SK-N-SH (cell line): ENCODE results near the gene TUBA8. TPM values are rescaled to one million over a fixed set of nuclear protein-coding genes. Genes with fewer than 3 reads are reported as not detected.

ENCODE experiments used
- CTCF ChIA-PET: fragments of 300-600, 350-600 bp; formaldehyde crosslinking; extraction: SDS; loops from one replicate; lab custom pipeline; 2021; lab: Yijun Ruan, JAX
- POLR2A ChIA-PET: fragments of 350-600 bp; sonication (Branson Sonifier 250); formaldehyde crosslinking; extraction: SDS; loops from one replicate; lab custom pipeline; 2020; ENCODE audit warnings: antibody characterized with exemption, inconsistent platforms; lab: Yijun Ruan, JAX
- DNase-seq: peaks from one replicate; pipeline ENCODE4 v3.0.0; 2012
- H2AFZ ChIP-seq: fragments of 200-600 bp; sonication (generic); 2 replicates; pipeline ENCODE4 v1.8.1; 2016; ENCODE audit warnings: antibody characterized with exemption, mild to moderate bottlenecking, low read depth
- H3F3A ChIP-seq: fragments of 200-600 bp; sonication (generic); replicated peaks from 2 replicates; pipeline ENCODE3; 2016; ENCODE audit warnings: antibody characterized with exemption, mild to moderate bottlenecking; ENCODE audit not compliant: insufficient read depth
- H3K27ac ChIP-seq, 2 experiments: fragments of 200-500 bp in 1 of 2; fragments of 200-600 bp in 1 of 2; sonication (Bioruptor generic) in 1 of 2; sonication (generic), shearing (Covaris generic) in 1 of 2; 2 replicates each; pipeline versions ENCODE4 v1.5.1 to v1.6.1; 2014 to 2016; ENCODE audit warnings: low read depth in 2 of 2, inconsistent platforms in 1 of 2, low read length in 1 of 2, mild to moderate bottlenecking in 1 of 2, mixed read lengths in 1 of 2
- H3K27me3 ChIP-seq: fragments of 200-600 bp; sonication (generic), shearing (Covaris generic); 2 replicates; pipeline ENCODE4 v1.6.1; 2016; ENCODE audit warnings: mixed run types; ENCODE audit not compliant: insufficient read depth
- H3K36me3 ChIP-seq, 2 experiments: fragments of 200-500 bp in 1 of 2; fragments of 200-600 bp in 1 of 2; sonication (Bioruptor generic) in 1 of 2; sonication (generic) in 1 of 2; replicated peaks in 1 of 2; 2 replicates each; pipeline versions ENCODE3 to v1.5.1; 2014 to 2016; ENCODE audit warnings: low read length in 1 of 2, mild to moderate bottlenecking in 1 of 2; ENCODE audit not compliant: insufficient read depth in 2 of 2, control insufficient read depth in 1 of 2
- H3K4me1 ChIP-seq, 2 experiments: fragments of 200-500 bp in 1 of 2; fragments of 200-600 bp in 1 of 2; sonication (Bioruptor generic) in 1 of 2; sonication (generic), shearing (Covaris generic) in 1 of 2; 2 replicates each; pipeline versions ENCODE4 v1.5.1 to v1.6.1; 2014 to 2016; ENCODE audit warnings: low read depth in 1 of 2, low read length in 1 of 2, mixed run types in 1 of 2; ENCODE audit not compliant: insufficient read depth in 2 of 2, control insufficient read depth in 1 of 2
- H3K4me2 ChIP-seq: fragments of 200-600 bp; sonication (generic), shearing (Covaris generic); 2 replicates; pipeline ENCODE4 v1.6.1; 2017; ENCODE audit warnings: mixed run types
- H3K4me3 ChIP-seq, 2 experiments: fragments of 200-500 bp in 1 of 2; fragments of 200-600 bp in 1 of 2; sonication (Bioruptor generic) in 1 of 2; sonication (generic), shearing (Covaris generic) in 1 of 2; 2 replicates each; pipeline versions ENCODE4 v1.5.1 to v1.8.1; 2014 to 2016; ENCODE audit warnings: low read depth in 2 of 2, inconsistent platforms in 1 of 2, low read length in 1 of 2, mild to moderate bottlenecking in 1 of 2, mixed read lengths in 1 of 2, moderate library complexity in 1 of 2
- H3K79me2 ChIP-seq: fragments of 200-600 bp; sonication (generic); 2 replicates; pipeline ENCODE4 v1.8.1; 2017; ENCODE audit warnings: mild to moderate bottlenecking; ENCODE audit not compliant: insufficient read depth
- H3K9ac ChIP-seq: fragments of 200-600 bp; sonication (generic); 2 replicates; pipeline ENCODE4 v1.6.1; 2017; ENCODE audit warnings: mixed run types
- H3K9me2 ChIP-seq: fragments of 200-600 bp; sonication (generic); 2 replicates; pipeline ENCODE4 v1.6.1; 2017; ENCODE audit warnings: mixed run types
- H3K9me3 ChIP-seq: fragments of 200-600 bp; sonication (generic); 2 replicates; pipeline ENCODE4 v1.6.1; 2017; ENCODE audit warnings: mixed run types, mild to moderate bottlenecking, moderate library complexity
- H4K20me1 ChIP-seq: fragments of 200-600 bp; sonication (generic); 2 replicates; pipeline ENCODE4 v1.6.1; 2017; ENCODE audit warnings: mild to moderate bottlenecking, mixed run types; ENCODE audit not compliant: insufficient read depth
- CHD2 ChIP-seq: fragments of 150-350 bp; IDR thresholded peaks from 2 replicates; pipeline ENCODE4 v1.6.1; 2018; ENCODE audit warnings: low read length; ENCODE audit not compliant: partially characterized antibody
- EZH2phosphoT487 ChIP-seq: fragments of 200-600 bp; sonication (generic); IDR thresholded peaks from 2 replicates; pipeline ENCODE4 v1.6.1; 2017; ENCODE audit warnings: low read depth, mixed run types, mild to moderate bottlenecking, antibody characterized with exemption, moderate library complexity, borderline replicate concordance
- FOSL2 ChIP-seq: IDR thresholded peaks from 2 replicates; pipeline ENCODE4 v1.4.0; 2012; ENCODE audit warnings: low read depth, mild to moderate bottlenecking, moderate library complexity, borderline replicate concordance
- FOXJ3 ChIP-seq: sonication (generic); formaldehyde crosslinking; IDR thresholded peaks from 2 replicates; pipeline ENCODE4 v1.5.1; 2020; ENCODE audit warnings: mild to moderate bottlenecking, missing genetic modification reagents
- GATA2 ChIP-seq: sonication (generic); formaldehyde crosslinking; IDR thresholded peaks from 2 replicates; pipeline ENCODE4 v1.5.0; 2020; ENCODE audit warnings: mild to moderate bottlenecking, missing genetic modification reagents
- IRF3 ChIP-seq: fragments of 150-350 bp; IDR thresholded peaks from 2 replicates; pipeline ENCODE4 v1.6.1; 2016; ENCODE audit warnings: mild to moderate bottlenecking, low read depth, low read length
- JUND ChIP-seq: IDR thresholded peaks from 2 replicates; pipeline ENCODE4 v1.4.0; 2012
- MEF2A ChIP-seq: IDR thresholded peaks from 2 replicates; pipeline ENCODE4 v1.4.0; 2012; ENCODE audit warnings: low read depth, borderline replicate concordance
- MXI1 ChIP-seq: IDR thresholded peaks from 2 replicates; pipeline ENCODE4 v1.6.1; 2012; ENCODE audit warnings: mild to moderate bottlenecking, low read depth, low read length, improper control_type of control experiment
- NFIC ChIP-seq: IDR thresholded peaks from 2 replicates; pipeline ENCODE4 v1.4.0; 2012; ENCODE audit warnings: borderline replicate concordance
- POLR2AphosphoS5 ChIP-seq: IDR thresholded peaks from 2 replicates; pipeline ENCODE4 v1.6.1; 2012; ENCODE audit warnings: low read depth, low read length
- RAD21 ChIP-seq: IDR thresholded peaks from 2 replicates; pipeline ENCODE4 v1.6.1; 2012; ENCODE audit warnings: mild to moderate bottlenecking, low read length
- RCOR1 ChIP-seq: fragments of 150-350 bp; IDR thresholded peaks from 2 replicates; pipeline ENCODE4 v1.6.1; 2017; ENCODE audit warnings: antibody characterized with exemption, low read length
- RFX5 ChIP-seq: IDR thresholded peaks from 2 replicates; pipeline ENCODE4 v1.6.1; 2012; ENCODE audit warnings: mild to moderate bottlenecking, improper control_type of control experiment, low read length
- RXRA ChIP-seq: IDR thresholded peaks from 2 replicates; pipeline ENCODE4 v1.4.0; 2012; ENCODE audit warnings: low read depth, mild to moderate bottlenecking, borderline replicate concordance
- SIN3A ChIP-seq: IDR thresholded peaks from 2 replicates; pipeline ENCODE4 v1.6.1; 2012; ENCODE audit warnings: low read depth, mild to moderate bottlenecking, low read length, moderate library complexity, borderline replicate concordance
- SMC3 ChIP-seq: IDR thresholded peaks from 2 replicates; pipeline ENCODE4 v1.6.1; 2012; ENCODE audit warnings: low read depth, low read length, improper control_type of control experiment
- USF1 ChIP-seq: IDR thresholded peaks from 2 replicates; pipeline ENCODE4 v1.4.0; 2012; ENCODE audit warnings: low read depth, borderline replicate concordance
- YY1 ChIP-seq: IDR thresholded peaks from 2 replicates; pipeline ENCODE4 v1.4.0; 2012; ENCODE audit warnings: low read depth, mild to moderate bottlenecking
- ZBTB33 ChIP-seq: IDR thresholded peaks from 2 replicates; pipeline ENCODE4 v1.4.0; 2012; ENCODE audit warnings: low read depth, borderline replicate concordance
- WGBS: methylation state at CpG from one replicate; pipeline ENCODE4 v1.1.6; 2017; ENCODE audit warnings: low lambda C conversion rate; 5-methylcytosine and 5-hydroxymethylcytosine counted together
- polyA plus RNA-seq, 3 experiments: library from polyadenylated mRNA; depleted of rRNA; stranded (reverse); fragments of >200 nt; gene quantifications; 2 replicates each; pipeline ENCODE4 v1.2.3, GENCODE V29; 2012

Gene TUBA8
- polyA plus RNA-seq, 1 of the 3 experiments (the other 2 are of a cell fraction) = 1.7 TPM

- H3K36me3 ChIP-seq = no peaks in the 10 kb centered on the region
- POLR2A ChIA-PET = no interaction called here
- H3K4me3 ChIP-seq = no peak overlapping the region
- CTCF ChIA-PET = interaction anchor here (3.8 kb wide), 1 partner anchor 9 kb away, joined by 21 read pairs; no protein-coding TSS in a partner anchor
- H3K4me2 ChIP-seq = no peak overlapping the region
- no peak overlapping the region for H3K9ac ChIP-seq
- H3K4me1 ChIP-seq = no peaks in the 10 kb centered on the region; a peak in 1 of 4 replicates
- H3K27me3 ChIP-seq = no peaks in the 10 kb centered on the region
- no peaks in the 10 kb centered on the region for H4K20me1 ChIP-seq
- no peak overlapping the region for H2AFZ ChIP-seq
- TF ChIP-seq FOSL2 = no peak
- no peak for TF ChIP-seq MXI1
- no peak for TF ChIP-seq NFIC
- no peak for TF ChIP-seq IRF3
- TF ChIP-seq EZH2phosphoT487 = no peak
- no peak for TF ChIP-seq SIN3A
- TF ChIP-seq YY1 = no peak
- TF ChIP-seq USF1 = no peak
- TF ChIP-seq SMC3 = no peak
- no peak for TF ChIP-seq JUND
- TF ChIP-seq RXRA = no peak
- TF ChIP-seq RCOR1 = no peak
- TF ChIP-seq RAD21 = no peak
- no peak for TF ChIP-seq RFX5
- TF ChIP-seq POLR2AphosphoS5 = no peak
- no peak for TF ChIP-seq MEF2A
- TF ChIP-seq FOXJ3 = no peak
- TF ChIP-seq CHD2 = no peak
- TF ChIP-seq ZBTB33 = no peak
- TF ChIP-seq GATA2 (CRISPR knock-in tag) = no peak
- TF ChIP-seq, all 33 proteins: peak for 0
- no peaks in the 10 kb centered on the region for H3K79me2 ChIP-seq
- no peaks in the 10 kb centered on the region for H3F3A ChIP-seq
- DNase-seq = no peak
- no peaks in the 10 kb centered on the region for H3K9me2 ChIP-seq
- H3K9me3 ChIP-seq = no peaks in the 10 kb centered on the region
- WGBS = 83% methylated on average over 3 of the region's 3 CpGs
- no peak overlapping the region for H3K27ac ChIP-seq
These were observed 43.5 kb upstream of the TUBA8 start for GRCh38 chr22:18067121-18067520.
